PFSK-1 (cell line): ENCODE results near the gene EPB41L4B.

Experiments
- FOXP2 ChIP-seq: optimal IDR thresholded peaks from 2 replicates; pipeline ENCODE3; 2011; ENCODE audit warnings: borderline replicate concordance, control low read depth, inconsistent platforms; ENCODE audit not compliant: insufficient read depth; ENCODE audit errors: extremely low read length, extremely low read depth
- POLR2AphosphoS5 ChIP-seq: IDR thresholded peaks from 2 replicates; pipeline ENCODE4 v1.6.1; 2012; ENCODE audit warnings: low read depth, mild to moderate bottlenecking, control low read depth, low read length, moderate library complexity
- REST ChIP-seq, 2 experiments: IDR thresholded peaks; 2 replicates each; pipeline versions ENCODE4 v1.6.1 to v1.8.0; 2011 to 2012; ENCODE audit warnings: low read depth in 2 of 2, low read length in 2 of 2, control low read depth in 1 of 2, inconsistent platforms in 1 of 2, mild to moderate bottlenecking in 1 of 2, moderate library complexity in 1 of 2; ENCODE audit not compliant: insufficient read depth in 1 of 2
- SIN3A ChIP-seq: IDR thresholded peaks from 2 replicates; pipeline ENCODE4 v1.6.1; 2012; ENCODE audit warnings: mild to moderate bottlenecking, low read length, moderate library complexity, borderline replicate concordance; ENCODE audit not compliant: insufficient read depth

- TF ChIP-seq REST (IDR thresholded peaks at IDR 0.05; ENCODE audit: insufficient read depth in 1 of 2, low read depth in 2 of 2, low read length in 2 of 2): no peak
- TF ChIP-seq POLR2AphosphoS5: no peak
- no peak for TF ChIP-seq SIN3A
- TF ChIP-seq FOXP2: no peak
Observed at GRCh38 chr9:109124121-109124520, 196.7 kb downstream of the EPB41L4B start.
